Breast epithelium (tissue), 3 donors: ENCODE measurements around the gene SERTAD4.

ENCODE experiments used
- CTCF ChIP-seq, 3 donors: fragments of 450-650 bp; IDR thresholded peaks; one replicate each; pipeline ENCODE4 v1.5.1; 2016 to 2017; ENCODE audit warnings: antibody characterized with exemption in 3 of 3, mild to moderate bottlenecking in 3 of 3, moderate library complexity in 3 of 3
- POLR2A ChIP-seq: fragments of 450-650 bp; IDR thresholded peaks from one replicate; pipeline ENCODE4 v1.6.1; 2016; ENCODE audit warnings: antibody characterized with exemption, mild to moderate bottlenecking, moderate library complexity
- POLR2AphosphoS5 ChIP-seq, 3 donors: sonication (generic); formaldehyde crosslinking; IDR thresholded peaks; one replicate each; pipeline ENCODE4 v1.6.1; 2017; ENCODE audit warnings: antibody characterized with exemption in 3 of 3

DNA sequence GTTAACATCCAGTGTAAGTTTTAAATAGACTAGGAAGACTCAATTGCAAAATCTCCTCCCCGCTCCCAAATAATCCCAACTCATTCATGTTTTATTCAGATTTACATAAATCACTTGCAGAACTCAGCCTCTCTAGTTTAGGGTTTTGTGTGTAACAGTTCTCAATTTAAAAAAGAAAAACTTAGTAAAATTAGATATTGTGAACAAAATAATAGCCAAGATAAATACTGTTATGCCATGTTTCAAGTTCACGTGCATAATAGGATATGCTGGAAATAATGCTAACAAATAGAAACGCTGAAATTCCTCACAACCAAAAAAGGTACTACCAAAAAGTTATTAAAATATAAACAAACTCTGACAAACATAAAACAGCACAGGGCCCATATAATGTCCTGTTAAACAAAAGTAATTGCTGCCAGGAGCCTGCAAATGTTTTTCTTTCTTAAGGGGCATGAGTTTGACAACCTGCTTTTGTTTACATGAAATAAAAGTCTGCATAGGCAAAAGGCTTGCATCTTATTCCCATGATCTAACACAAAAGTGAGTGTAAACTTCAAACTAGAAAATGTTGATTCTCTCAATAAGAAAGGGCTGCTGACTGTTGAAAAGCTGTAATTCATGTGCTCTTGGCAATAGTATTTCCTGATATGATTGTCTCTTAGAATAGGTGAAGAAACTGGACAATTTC lies 2.9 kb downstream of the SERTAD4 start:
- TF ChIP-seq CTCF (IDR thresholded peaks at IDR 0.05), result no peak
- TF ChIP-seq POLR2AphosphoS5 (IDR thresholded peaks at IDR 0.05), result no peak
- TF ChIP-seq POLR2A, result no peak
